ENCODE data around the gene LRRFIP1. TPM values are rescaled to one million over a fixed set of nuclear protein-coding genes. Genes with fewer than 3 reads are reported as not detected.
"Not testable (repeated sequence)": the region's sequence is repeated elsewhere in the genome, so short reads cannot be mapped to it uniquely, and the experiment has no call there.

LRRFIP1 gene
- total RNA-seq, 1 experiment from 2014 or later: 73.3 TPM

- DNase-seq (ENCODE audit: low spot score): peak; percentile 56
Measured at GRCh38 chr2:237774811-237775553, 147.6 kb downstream of the LRRFIP1 start.

DNA sequence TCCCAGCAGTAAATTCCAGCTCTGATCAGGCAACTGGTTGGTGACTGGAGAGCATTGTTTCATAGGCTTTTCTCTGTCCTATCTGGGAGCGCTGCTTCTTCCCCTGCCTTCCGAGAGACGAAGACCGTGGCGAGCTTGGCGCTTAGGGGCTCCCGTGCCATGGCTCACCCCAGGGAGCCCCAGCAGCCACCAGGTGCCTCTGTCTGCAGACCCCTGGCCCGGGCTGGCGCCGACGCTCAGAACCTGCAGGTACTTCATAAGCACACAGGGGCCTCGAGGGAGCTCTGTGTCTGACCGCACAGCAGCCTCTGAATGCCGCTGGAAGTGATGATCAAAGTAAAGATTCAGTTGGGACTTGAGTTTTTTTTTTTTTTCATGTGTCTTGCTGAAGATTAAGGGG is 152.1 kb downstream of the LRRFIP1 start:
- DNase-seq (ENCODE audit: low spot score): no peak

DNA sequence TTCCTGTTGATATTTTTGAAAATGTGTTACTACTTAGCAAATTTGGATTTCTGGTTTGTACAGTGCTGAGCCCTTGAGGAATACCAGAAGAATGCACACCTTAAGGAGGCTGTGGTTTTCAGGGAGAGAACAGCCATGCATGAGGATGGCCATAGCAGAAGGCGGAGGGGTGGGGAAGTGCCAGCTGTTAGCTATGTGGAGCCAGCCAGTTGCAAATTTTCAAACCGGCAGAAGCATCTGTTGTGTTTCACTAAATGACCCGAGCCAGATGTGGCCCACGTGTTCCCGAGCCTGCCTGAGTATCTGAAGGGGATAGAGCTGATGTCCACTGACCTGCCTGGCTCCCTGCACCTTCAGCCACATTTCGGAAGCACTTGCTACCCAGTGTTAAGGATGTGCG is 154.8 kb downstream of the LRRFIP1 start:
- DNase-seq (ENCODE audit: low spot score): no peak

DNA sequence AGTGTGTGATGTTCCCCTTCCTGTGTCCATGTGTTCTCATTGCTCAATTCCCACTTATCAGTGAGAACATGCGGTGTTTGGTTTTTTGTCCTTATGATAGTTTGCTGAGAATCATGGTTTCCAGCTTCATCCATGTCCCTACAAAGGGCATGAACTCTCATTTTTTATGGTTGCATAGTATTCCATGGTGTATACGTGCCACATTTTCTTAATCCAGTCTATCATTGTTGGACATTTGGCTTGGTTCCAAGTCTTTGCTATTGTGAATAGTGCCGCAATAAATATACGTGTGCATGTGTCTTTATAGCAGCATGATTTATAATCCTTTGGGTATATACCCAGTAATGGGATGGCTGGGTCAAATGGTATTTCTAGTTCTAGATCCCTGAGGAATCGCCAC is 156.3 kb downstream of the LRRFIP1 start:
- not testable (repeated sequence) for DNase-seq (ENCODE audit: low spot score)

- no peak for DNase-seq (ENCODE audit: low spot score)
Measured at GRCh38 chr2:237786936-237787335, 159.5 kb downstream of the LRRFIP1 start.

- DNase-seq (ENCODE audit: low spot score): no peak
Measured at GRCh38 chr2:237790353-237790752, 163.0 kb downstream of the LRRFIP1 start.

- DNase-seq (ENCODE audit: low spot score): no peak
Measured at GRCh38 chr2:237791977-237792727, 164.8 kb downstream of the LRRFIP1 start.

- no peak for DNase-seq (ENCODE audit: low spot score)
Measured at GRCh38 chr2:237797253-237797652, 169.9 kb downstream of the LRRFIP1 start.

DNA sequence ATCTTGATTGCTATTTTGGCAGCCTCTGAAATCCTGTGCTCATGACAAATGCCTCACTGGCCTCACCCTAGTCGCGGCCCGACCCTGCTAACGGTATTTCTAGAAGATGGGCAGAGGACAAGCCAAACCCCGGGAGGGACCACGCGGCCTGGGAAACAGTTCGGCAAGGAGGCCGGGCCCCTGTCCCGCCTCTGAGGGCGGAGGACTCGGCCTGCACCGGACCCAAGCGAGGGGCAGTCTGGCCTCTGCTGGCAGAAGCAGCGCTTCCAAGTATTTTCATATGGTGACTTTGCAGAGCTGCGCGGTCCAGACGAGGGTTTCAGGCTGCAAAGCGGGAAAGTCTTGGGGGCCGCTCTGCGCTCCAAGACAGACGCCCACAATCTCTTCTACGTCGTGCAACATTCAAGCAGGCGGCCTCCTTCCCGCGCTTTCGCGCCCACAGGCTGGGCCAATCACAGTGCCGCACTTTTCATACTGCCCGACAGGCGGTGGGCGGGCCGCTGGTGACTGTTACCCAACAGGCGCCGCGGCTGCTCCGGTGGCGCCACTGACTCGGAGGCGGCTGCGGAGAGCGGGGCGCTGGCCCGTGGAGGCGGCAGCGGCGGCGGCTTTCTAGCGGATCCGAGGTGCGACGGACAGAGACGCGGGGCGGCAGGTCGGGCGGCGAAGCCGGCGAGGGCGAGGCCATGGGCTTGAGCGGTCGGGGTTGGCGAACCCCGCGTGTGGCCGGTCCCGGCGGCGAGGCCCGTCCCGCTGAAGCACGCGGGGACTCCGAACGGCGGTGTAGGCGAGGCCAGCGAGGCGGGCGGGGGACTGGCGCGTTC is 171.1 kb downstream of the LRRFIP1 start, which contains the start of gene RBM44:
Gene RBM44 (plus strand): TSS at position 544 of the 824 bp plus-strand sequence. CDS start 14,831 bp downstream, outside the sequence.
- no peak for DNase-seq (ENCODE audit: low spot score)

DNA sequence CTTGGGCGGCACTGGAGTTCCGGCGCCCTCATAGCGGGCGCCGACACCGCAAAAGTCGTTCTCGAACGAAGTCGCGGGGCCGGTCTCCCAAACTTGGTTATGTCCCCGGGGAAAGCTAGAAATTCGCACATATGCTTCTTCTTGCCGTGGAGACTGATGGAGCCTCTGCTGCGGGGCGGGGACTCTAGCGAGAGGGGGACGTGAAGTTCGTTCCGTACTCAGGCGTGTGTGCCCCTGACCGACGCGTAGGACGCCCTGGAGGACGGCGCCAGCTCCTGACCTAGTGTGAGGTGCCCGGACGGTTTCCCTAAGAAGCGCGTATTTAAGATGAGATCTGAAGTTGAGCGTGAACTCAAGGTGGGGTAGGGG is 171.7 kb downstream of the LRRFIP1 start:
- no peak for DNase-seq (ENCODE audit: low spot score)

- no peak for DNase-seq (ENCODE audit: low spot score)
Measured at GRCh38 chr2:237801466-237801865, 174.1 kb downstream of the LRRFIP1 start.

DNA sequence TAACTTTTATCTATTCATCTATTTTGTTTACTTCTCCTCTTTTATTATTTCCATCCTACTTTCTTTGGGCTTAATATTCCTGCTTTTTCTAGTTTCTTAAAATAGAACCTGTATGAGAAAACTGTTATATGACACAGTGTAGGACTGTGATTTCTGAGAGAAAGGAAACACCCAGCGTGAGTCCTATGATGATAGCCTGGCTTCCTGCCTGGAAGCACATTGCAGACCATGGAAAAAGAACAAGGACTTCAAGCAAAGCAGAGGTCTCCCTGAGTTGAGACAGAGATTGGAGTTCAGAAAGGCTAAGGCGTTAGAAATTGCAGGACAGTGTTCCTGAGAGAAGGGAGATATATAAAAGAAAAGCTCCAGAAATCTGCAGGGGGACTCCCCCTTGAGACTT is 178.9 kb downstream of the LRRFIP1 start:
- no peak for DNase-seq (ENCODE audit: low spot score)

GRCh38 chr2:237815637-237816036 is 188.2 kb downstream of the LRRFIP1 start:
- DNase-seq (ENCODE audit: low spot score): no peak

DNA sequence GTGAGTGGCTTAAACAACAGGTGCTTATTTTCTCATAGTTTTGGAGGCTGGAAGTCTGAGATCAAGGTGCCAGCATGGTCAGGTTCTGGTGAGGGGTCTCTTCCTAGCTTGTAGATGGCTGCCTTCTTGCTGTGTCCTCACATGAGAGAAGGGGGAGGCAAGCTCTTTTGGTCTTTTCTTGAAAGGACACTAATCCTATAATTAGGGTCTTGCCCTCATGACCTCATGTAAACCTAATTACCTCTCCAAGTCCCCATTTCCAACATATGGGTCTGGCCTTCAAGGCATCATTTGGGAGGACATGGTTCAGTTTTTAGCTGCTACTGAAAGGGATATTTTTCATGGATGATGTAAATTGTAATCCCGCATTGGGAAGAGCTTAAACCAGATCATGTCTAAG is 189.1 kb downstream of the LRRFIP1 start:
- no peak for DNase-seq (ENCODE audit: low spot score)

DNA sequence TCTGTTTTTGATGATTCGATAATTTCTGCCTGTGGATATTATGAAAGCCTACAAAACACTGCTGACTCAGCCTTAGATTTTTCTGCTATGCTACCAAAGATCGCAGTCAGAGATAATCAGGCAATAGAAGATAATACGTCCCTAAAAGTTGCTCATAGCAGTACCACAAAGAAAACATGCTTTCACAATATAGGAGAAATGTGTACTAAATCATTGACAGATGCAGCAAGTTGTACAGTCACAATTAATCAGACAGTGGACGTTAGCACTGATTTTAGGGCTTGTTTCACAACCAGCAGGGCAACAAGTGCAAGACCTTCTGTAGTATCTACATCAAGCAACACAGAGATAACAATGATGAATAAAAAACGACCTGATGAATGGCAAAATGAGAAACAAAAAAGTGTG is 190.7 kb downstream of the LRRFIP1 start:
- peak; percentile 27 for DNase-seq (ENCODE audit: low spot score)

DNA sequence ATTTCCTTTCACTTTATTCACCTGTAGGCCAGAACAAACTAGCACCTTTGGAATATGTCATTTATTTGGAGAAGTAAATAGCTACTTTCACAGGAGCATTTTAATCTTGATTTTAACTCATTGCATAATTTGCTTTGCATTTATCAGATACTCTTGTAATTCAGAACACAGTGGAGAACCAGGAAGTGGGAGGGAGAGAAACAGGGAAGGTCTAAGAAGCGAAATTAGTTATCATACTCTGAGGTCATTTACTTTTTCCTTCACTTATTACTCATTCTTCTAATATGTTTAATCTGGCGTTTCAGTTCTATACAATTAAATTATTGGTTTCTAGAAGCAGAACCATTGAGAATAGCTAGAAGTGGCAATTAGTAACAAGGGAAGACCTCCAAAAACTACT is 191.8 kb downstream of the LRRFIP1 start:
- DNase-seq (ENCODE audit: low spot score): no peak

DNA sequence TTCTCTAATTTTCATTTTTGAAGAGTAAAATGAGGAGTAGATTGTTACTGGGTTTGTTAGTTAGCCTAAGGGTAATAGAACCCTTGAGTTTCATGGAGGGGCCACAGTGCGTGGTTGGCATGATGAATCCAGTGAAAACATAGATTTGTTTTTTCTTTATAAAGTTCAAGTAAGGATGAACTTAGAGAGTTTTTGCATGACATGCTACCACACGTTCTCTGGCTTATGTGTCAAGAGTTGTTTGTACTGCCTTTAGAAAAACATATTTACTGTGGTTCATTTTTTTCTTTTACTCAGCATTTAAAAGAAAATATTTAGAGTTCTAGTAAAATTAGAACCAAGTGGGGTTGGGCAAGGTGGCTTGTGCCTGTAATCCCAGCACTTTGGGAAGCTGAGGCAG is 193.0 kb downstream of the LRRFIP1 start:
- no peak for DNase-seq (ENCODE audit: low spot score)

- no peak for DNase-seq (ENCODE audit: low spot score)
Measured at GRCh38 chr2:237823544-237823943, 196.2 kb downstream of the LRRFIP1 start.

- DNase-seq (ENCODE audit: low spot score): no peak
Measured at GRCh38 chr2:237824085-237824484, 196.7 kb downstream of the LRRFIP1 start.

DNA sequence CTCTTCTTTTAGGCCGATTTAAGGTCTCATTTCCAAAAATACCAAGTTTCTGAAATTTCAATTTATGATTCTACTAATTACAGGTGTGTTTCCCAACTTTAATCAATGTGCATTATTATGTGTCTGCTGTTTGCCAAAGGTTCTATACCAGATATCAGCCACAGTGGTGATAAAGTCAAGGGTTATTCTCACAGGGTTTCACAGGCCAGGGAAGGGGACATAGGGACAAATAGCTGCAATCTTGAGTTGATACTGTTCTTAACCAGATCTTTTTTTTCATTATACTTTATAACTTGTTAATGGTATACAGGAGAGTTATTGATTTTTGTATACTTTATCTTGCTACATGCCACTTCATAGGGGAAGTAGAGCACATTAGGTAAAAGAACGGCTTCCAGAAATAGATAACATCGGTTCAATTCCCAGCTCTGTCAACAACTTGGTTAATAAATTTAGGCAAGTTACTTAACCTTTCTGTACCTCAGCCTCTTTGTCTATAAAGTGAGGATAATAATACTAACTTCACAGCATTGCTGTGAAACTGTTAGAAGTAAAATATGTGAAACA is 200.1 kb downstream of the LRRFIP1 start:
- no peak for DNase-seq (ENCODE audit: low spot score)
